ENCODE measurements around the gene CTU2.

CTU2 gene

GRCh38 chr16:88737298-88738150 is 31.2 kb downstream of the CTU2 start:
- Histone ChIP-seq H3K27me3 (ENCODE audit: insufficient read depth, low read length) (peaks cover 5% of the 10 kb centered on the region), H3K9me3 (ENCODE audit: low read length) (no peaks in the 10 kb centered on the region), H4K20me1 (ENCODE audit: insufficient read depth, low read length) (no peaks in the 10 kb centered on the region), H3F3A (ENCODE audit: insufficient read depth, low read length) (no peaks in the 10 kb centered on the region), H3K9me2 (ENCODE audit: low read depth, low read length) (no peaks in the 10 kb centered on the region), H3K9ac (ENCODE audit: low read length) (no peak overlapping the region), H2AFZ (ENCODE audit: low read length) (no peak overlapping the region), H3K4me2 (ENCODE audit: low read length) (no peak overlapping the region; the same call in 1 of the 2 replicates), H3K79me2 (ENCODE audit: insufficient read depth, low read length) (no peaks in the 10 kb centered on the region), H3K36me3 (ENCODE audit: insufficient read depth, low read length) (no peaks in the 10 kb centered on the region), H3K4me3 (ENCODE audit: low read depth, low read length, poor library complexity, severe bottlenecking) (no peak overlapping the region), H3K27ac (ENCODE audit: low read depth, low read length, poor library complexity, severe bottlenecking) (no peak overlapping the region), H3K4me1 (ENCODE audit: insufficient read depth, low read length, severe bottlenecking) (peaks cover 4% of the 10 kb centered on the region)
- no peak for TF ChIP-seq EZH2 (IDR thresholded peaks at IDR 0.05; ENCODE audit: borderline replicate concordance, low read length)
- TF ChIP-seq CTCF (IDR thresholded peaks at IDR 0.05; ENCODE audit: low read length), result peak; percentile 82

- no peak overlapping the region for H3K27ac ChIP-seq (ENCODE audit: low read depth, low read length, poor library complexity, severe bottlenecking)
- no peaks in the 10 kb centered on the region for H3K9me3 ChIP-seq (ENCODE audit: low read length)
- H3K4me1 ChIP-seq (ENCODE audit: insufficient read depth, low read length, severe bottlenecking), result peaks cover 4% of the 10 kb centered on the region
- no peaks in the 10 kb centered on the region for H4K20me1 ChIP-seq (ENCODE audit: insufficient read depth, low read length)
- no peaks in the 10 kb centered on the region for H3F3A ChIP-seq (ENCODE audit: insufficient read depth, low read length)
- TF ChIP-seq CTCF (IDR thresholded peaks at IDR 0.05; ENCODE audit: low read length) (no peak), EZH2 (IDR thresholded peaks at IDR 0.05; ENCODE audit: borderline replicate concordance, low read length) (no peak)
- no peak overlapping the region for H2AFZ ChIP-seq (ENCODE audit: low read length)
- H3K79me2 ChIP-seq (ENCODE audit: insufficient read depth, low read length), result no peaks in the 10 kb centered on the region
- H3K27me3 ChIP-seq (ENCODE audit: insufficient read depth, low read length), result no peaks in the 10 kb centered on the region; the same call in 1 of the 2 replicates
- no peak overlapping the region for H3K4me3 ChIP-seq (ENCODE audit: low read depth, low read length, poor library complexity, severe bottlenecking)
- H3K4me2 ChIP-seq (ENCODE audit: low read length), result no peak overlapping the region
- H3K9me2 ChIP-seq (ENCODE audit: low read depth, low read length), result no peaks in the 10 kb centered on the region
- no peaks in the 10 kb centered on the region for H3K36me3 ChIP-seq (ENCODE audit: insufficient read depth, low read length)
- H3K9ac ChIP-seq (ENCODE audit: low read length), result no peak overlapping the region
These were observed 32.1 kb downstream of the CTU2 start for GRCh38 chr16:88738151-88739084.

GRCh38 chr16:88739139-88739976 is 33.1 kb downstream of the CTU2 start:
- no peaks in the 10 kb centered on the region for H3K9me2 ChIP-seq (ENCODE audit: low read depth, low read length)
- no peak overlapping the region for H3K4me3 ChIP-seq (ENCODE audit: low read depth, low read length, poor library complexity, severe bottlenecking)
- no peak overlapping the region for H3K9ac ChIP-seq (ENCODE audit: low read length)
- H3K79me2 ChIP-seq (ENCODE audit: insufficient read depth, low read length), result no peaks in the 10 kb centered on the region
- H3K4me1 ChIP-seq (ENCODE audit: insufficient read depth, low read length, severe bottlenecking), result peaks cover 4% of the 10 kb centered on the region
- no peaks in the 10 kb centered on the region for H3F3A ChIP-seq (ENCODE audit: insufficient read depth, low read length)
- no peaks in the 10 kb centered on the region; the same call in 1 of the 2 replicates for H3K27me3 ChIP-seq (ENCODE audit: insufficient read depth, low read length)
- no peak overlapping the region for H2AFZ ChIP-seq (ENCODE audit: low read length)
- H3K27ac ChIP-seq (ENCODE audit: low read depth, low read length, poor library complexity, severe bottlenecking), result no peak overlapping the region
- H3K4me2 ChIP-seq (ENCODE audit: low read length), result no peak overlapping the region
- TF ChIP-seq EZH2 (IDR thresholded peaks at IDR 0.05; ENCODE audit: borderline replicate concordance, low read length) (no peak), CTCF (IDR thresholded peaks at IDR 0.05; ENCODE audit: low read length) (no peak)
- no peaks in the 10 kb centered on the region for H3K9me3 ChIP-seq (ENCODE audit: low read length)
- H4K20me1 ChIP-seq (ENCODE audit: insufficient read depth, low read length), result no peaks in the 10 kb centered on the region
- no peaks in the 10 kb centered on the region for H3K36me3 ChIP-seq (ENCODE audit: insufficient read depth, low read length)
